ENCODE data around the gene HSD17B2.

- no peak for TF ChIP-seq POLR2A (IDR thresholded peaks at IDR 0.05)
- TF ChIP-seq, protein P1, sequence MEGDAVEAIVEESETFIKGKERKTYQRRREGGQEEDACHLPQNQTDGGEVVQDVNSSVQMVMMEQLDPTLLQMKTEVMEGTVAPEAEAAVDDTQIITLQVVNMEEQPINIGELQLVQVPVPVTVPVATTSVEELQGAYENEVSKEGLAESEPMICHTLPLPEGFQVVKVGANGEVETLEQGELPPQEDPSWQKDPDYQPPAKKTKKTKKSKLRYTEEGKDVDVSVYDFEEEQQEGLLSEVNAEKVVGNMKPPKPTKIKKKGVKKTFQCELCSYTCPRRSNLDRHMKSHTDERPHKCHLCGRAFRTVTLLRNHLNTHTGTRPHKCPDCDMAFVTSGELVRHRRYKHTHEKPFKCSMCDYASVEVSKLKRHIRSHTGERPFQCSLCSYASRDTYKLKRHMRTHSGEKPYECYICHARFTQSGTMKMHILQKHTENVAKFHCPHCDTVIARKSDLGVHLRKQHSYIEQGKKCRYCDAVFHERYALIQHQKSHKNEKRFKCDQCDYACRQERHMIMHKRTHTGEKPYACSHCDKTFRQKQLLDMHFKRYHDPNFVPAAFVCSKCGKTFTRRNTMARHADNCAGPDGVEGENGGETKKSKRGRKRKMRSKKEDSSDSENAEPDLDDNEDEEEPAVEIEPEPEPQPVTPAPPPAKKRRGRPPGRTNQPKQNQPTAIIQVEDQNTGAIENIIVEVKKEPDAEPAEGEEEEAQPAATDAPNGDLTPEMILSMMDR (IDR thresholded peaks at IDR 0.05), result no peak
These were observed 58.7 kb downstream of the HSD17B2 start for GRCh38 chr16:82093666-82094300.

Data from tibial nerve (tissue), 3 donors.